ENCODE measurements around the gene SV2C.

DNA sequence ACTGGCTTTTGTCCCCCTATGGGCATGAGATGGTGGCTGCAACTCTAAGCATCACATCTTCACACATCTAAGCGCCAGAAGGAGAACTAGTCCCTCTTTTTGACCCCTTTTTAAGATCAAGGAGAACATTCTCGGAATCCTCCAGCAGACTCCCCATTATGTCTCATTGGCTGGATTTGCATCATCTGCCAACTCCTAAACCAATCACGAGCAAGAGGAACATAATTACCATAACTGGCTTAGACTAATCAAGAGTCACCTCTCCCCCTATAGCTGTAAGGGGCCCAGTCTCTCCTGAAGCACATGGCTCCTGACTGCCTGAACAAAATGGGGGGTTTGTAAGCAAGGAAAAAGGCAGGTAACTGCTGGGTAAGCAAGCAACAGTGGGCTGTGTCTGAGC, 251.4 kb downstream of the SV2C start:
- TF ChIP-seq EZH2 (IDR thresholded peaks at IDR 0.05; ENCODE audit: borderline replicate concordance, insufficient read depth, low read depth, low read length, poor library complexity, severe bottlenecking), result no peak
- TF ChIP-seq, protein P1, sequence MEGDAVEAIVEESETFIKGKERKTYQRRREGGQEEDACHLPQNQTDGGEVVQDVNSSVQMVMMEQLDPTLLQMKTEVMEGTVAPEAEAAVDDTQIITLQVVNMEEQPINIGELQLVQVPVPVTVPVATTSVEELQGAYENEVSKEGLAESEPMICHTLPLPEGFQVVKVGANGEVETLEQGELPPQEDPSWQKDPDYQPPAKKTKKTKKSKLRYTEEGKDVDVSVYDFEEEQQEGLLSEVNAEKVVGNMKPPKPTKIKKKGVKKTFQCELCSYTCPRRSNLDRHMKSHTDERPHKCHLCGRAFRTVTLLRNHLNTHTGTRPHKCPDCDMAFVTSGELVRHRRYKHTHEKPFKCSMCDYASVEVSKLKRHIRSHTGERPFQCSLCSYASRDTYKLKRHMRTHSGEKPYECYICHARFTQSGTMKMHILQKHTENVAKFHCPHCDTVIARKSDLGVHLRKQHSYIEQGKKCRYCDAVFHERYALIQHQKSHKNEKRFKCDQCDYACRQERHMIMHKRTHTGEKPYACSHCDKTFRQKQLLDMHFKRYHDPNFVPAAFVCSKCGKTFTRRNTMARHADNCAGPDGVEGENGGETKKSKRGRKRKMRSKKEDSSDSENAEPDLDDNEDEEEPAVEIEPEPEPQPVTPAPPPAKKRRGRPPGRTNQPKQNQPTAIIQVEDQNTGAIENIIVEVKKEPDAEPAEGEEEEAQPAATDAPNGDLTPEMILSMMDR (IDR thresholded peaks at IDR 0.05), result no peak
